HTR-8/SVneo (cell line): ENCODE data around the gene TPM3.
"Not testable (repeated sequence)": the region's sequence is repeated elsewhere in the genome, so short reads cannot be mapped to it uniquely, and the experiment has no call there.

Experiments used
- DNase-seq: peaks from one replicate; pipeline ENCODE4 v3.0.0; 2011; ENCODE audit warnings: low spot score, mixed read lengths; ENCODE audit not compliant: insufficient read length
- FAIRE-seq: peaks from 2 replicates; lab custom pipeline; 2011; peaks lifted over from hg19 to GRCh38; lab: Jason Lieb, UNC

TPM3 gene

GRCh38 chr1:154123205-154123604 is 68.7 kb downstream of the TPM3 start:
- DNase-seq, FAIRE-seq: not testable (repeated sequence)

DNA sequence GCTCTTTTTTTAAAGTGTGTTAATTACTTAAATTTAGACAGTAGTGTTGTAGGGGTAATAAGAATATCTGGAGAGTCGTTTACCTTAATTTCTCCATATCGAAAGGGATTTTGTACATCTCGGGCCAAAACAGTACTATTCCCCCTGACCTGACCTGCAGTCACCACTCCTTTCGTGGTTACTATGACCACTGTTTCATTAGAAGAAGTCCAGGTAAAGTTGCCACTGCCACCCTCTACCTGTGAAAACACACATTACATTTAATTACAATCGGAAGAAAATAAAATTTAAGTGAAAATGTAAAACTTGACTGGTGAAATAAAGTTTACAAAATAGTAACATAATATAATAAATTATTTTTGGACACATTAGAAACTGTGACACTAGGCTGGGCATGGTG is 74.3 kb downstream of the TPM3 start:
- no peak for DNase-seq
- FAIRE-seq = no peak

DNA sequence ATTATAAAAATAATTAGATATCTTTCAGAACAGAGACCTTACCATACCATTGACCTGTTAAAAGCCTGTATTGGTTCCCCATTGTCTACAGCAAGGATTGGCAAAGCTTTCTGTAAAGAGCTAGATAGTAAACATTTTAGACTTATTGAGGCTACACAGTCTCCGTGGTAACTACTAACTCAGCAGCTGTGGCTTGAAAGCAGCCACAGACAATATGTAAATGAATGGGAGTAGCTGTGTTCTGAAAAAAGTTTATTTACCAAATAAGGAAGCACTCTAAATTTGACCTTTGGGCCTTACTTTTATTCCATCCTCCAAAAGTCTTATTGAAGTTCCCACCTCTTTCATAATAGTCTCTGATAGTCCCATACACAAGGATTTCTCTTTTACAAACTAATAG is 76.7 kb downstream of the TPM3 start:
- FAIRE-seq = no peak
- DNase-seq = no peak
